ENCODE measurements around the gene CDKN2B-AS1.

The CDKN2B-AS1 gene

DNA sequence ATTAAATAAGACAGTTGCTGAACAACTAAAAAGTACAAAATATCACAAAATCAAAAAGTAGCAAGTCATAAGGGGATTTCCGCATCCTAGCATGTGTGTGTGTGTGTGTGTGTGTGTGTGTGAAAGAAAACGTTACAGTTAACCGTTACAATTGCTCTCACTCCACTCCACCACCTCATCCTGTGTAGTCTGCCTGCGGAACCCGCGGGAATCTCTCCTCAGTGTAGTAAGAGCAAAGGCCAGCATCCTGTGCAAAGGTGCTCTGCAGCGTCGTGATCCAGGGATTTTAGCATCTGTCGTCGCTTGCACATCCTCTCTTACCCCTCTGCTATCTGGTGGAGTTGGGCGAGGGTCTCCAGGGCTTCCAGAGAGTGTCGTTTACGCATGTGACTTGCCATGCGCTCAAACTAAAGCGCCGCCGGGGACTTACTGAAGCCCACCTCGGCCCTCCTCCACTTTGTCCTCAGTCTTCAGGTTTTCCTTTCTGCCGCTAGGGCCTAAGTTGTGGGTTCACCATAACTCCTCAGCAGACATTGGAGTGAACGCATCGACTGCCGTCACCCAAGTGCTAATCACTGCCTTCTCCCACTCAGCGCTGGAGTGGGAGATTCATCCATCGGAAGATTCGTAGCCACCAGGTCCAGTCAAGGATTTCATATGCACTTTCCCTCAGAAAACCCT, 10.6 kb downstream of the CDKN2B-AS1 start:
- in situ Hi-C loops (cut with MboI; ENCODE audit: low sequenced_read_pairs), result loop anchor here (25.0 kb wide), 1 partner anchor 193 kb away; the partner anchor contains the start of gene MTAP

DNA sequence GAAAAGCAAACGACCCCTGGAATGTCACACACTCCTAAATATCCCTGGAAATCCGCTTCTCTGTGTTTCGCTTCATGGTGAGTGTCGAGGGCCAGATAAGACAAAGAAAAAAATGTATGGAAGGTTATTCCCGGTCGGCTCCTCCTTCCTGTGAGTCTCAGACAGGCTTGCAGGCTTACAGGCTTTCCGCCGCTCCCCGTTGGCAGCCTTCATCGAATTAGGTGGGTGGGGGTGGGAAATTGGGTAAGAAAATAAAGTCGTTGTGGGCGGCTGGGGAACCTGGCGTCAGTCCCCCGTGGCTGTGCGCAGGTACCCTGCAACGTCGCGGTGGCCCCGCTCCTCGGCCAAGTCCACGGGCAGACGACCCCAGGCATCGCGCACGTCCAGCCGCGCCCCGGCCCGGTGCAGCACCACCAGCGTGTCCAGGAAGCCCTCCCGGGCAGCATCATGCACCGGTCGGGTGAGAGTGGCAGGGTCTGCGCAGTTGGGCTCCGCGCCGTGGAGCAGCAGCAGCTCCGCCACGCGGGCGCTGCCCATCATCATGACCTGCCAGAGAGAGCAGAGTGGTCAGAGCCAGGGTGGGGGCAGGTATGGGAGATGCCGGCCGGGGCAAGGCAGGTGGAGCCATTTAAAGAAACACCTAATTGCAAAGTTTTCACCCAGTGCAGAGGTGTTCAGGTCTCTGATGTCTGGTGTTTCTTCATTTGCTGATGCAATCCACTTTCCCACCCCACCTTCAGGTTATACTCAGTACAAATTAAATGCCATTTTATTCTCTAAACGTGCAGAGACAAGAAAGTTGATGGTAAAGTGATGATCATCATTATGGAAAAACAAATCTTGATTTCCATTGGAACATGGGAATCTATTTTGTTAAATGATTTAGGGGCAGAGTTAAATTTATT, 11.4 kb downstream of the CDKN2B-AS1 start:
- in situ Hi-C loops (cut with MboI; ENCODE audit: low sequenced_read_pairs), result loop anchor here (25.0 kb wide), 1 partner anchor 194 kb away; the partner anchor contains the start of gene MTAP

DNA sequence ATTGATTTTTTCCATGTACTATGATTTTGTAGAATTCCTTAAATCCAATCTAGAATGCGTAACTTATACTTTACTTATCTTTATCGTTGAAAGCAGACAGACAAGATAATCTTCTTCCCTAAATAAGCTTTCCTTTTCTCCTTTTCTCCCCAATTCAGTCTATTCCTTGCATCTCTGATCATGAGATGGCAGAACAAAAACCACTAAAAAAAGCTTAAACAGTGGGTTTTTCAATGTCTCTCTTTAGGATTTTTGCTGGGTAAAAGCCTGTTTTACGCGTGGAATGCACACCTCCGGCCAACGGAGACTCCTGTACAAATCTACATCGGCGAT, 13.8 kb downstream of the CDKN2B-AS1 start:
- in situ Hi-C loops (cut with MboI; ENCODE audit: low sequenced_read_pairs), result loop anchor here (25.0 kb wide), 1 partner anchor 196 kb away; the partner anchor contains the start of gene MTAP

DNA sequence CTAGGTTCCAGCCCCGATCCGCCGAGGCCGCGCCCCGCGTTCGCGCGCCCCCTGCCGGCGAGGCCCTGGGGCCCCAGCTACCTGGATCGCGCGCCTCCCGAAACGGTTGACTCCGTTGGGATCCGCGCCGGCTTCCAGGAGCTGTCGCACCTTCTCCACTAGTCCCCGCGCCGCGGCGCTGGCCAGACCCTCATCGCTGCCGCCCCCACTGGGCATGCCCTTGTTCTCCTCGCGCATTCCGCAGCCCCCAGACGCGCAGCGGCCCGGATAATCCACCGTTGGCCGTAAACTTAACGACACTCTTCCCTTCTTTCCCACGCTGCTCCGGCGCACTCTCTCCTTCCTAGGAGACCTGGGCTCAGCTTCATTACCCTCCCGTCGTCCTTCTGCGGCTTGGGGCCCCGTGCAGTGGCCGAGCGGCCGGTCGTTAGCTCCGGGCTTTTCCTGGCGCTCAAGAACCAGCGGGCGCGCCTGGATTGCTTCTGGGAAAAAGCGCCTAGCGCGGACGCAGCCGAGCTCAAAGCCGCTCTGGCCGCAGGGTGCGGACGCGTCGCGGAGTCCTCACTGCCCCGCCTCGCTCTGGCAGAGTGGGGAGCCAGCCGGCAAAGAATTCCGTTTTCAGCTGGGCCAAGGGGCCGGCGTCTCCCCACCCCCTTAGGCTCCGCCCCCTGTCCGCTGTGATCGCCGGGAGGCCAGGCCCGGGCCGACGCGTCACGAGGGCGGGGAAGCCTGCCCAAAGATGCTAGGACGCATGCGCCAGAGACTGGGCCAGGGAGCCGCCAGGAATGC, 14.3 kb downstream of the CDKN2B-AS1 start, which contains the start of gene CDKN2B:
CDKN2B (minus strand) TSS at position 589 of the 789 bp plus-strand sequence; CDS start at position 237, 352 bp downstream.
- in situ Hi-C loops (cut with MboI; ENCODE audit: low sequenced_read_pairs), result loop anchor here (25.0 kb wide), 1 partner anchor 197 kb away; the partner anchor contains the start of gene MTAP

DNA sequence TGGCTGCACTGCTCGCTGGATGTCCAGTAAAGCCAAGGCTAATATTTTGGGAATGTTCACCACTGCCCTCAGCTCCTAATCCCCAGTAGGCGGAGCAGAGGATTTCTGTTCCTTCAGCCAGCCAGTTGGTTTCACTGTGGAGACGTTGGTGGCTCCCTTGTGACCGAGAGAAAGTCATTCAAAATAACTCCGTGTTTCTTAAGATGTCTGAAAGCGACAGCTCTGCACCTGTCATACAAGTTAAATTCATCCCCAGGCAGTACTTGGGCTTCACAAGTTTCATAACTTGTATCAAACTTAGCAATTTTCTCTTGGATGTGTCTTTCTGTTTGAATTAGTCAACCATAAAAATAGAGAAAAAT, 14.9 kb downstream of the CDKN2B-AS1 start:
- in situ Hi-C loops (cut with MboI; ENCODE audit: low sequenced_read_pairs), result loop anchor here (25.0 kb wide), 1 partner anchor 197 kb away; the partner anchor contains the start of gene MTAP

DNA sequence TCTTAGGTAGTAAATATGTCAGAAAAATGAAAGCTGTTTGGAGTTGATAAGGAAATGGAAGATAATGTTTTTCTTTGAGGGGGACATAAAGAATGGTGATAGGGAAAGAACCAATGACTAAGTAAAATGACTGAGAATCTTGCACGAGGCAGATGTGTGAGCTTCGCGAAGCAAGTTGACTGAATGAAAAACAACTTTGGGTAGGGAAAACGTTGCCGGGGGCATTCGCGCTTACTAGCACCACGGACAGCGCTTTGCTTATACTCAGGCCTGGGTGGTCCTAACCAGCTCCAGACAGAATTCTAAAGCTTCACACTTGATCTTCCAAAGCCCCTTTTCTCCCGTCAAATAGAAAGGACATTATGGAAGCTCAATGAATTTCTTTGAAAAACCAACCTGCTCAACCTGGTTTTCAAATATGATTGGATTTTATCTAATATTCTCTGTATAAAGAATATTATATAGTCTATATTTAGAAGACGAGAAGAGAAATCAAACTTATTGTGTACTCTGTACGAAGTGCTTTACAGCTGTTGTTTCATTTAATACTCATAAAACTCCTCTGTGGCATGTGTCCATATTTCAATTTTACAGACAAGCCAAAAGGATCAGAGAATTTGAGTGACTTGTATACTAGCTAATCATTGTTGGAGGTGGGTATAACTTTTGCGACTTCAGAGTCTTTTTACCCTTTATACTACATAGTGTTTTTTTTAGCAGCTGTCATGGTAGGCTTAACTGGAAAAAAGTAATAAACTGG, 16.5 kb downstream of the CDKN2B-AS1 start:
- in situ Hi-C loops (cut with MboI; ENCODE audit: low sequenced_read_pairs), result loop anchor here (25.0 kb wide), 1 partner anchor 199 kb away; the partner anchor contains the start of gene MTAP

DNA sequence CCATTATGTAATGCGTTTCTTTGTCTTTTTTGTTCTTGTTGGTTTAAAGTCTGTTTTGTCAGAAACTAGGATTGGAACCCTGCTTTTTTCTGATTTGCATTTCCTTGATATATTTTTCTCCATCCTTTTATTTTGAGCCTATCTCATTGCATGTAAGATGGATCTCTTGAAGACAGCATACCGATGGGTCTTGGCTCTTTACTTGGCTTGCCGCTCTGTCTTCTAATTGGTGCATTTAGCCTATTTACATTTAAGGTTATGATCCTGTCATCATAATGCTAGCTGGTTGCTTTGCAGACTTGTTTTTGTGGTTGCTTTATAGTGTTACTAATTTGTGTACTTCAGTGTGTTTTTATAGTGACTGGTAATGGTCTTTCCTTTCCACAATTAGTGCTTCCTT, 27.8 kb downstream of the CDKN2B-AS1 start:
- in situ Hi-C loops (cut with MboI; ENCODE audit: low sequenced_read_pairs), result loop anchor here (25.0 kb wide), 1 partner anchor 210 kb away; the partner anchor contains the start of gene MTAP

DNA sequence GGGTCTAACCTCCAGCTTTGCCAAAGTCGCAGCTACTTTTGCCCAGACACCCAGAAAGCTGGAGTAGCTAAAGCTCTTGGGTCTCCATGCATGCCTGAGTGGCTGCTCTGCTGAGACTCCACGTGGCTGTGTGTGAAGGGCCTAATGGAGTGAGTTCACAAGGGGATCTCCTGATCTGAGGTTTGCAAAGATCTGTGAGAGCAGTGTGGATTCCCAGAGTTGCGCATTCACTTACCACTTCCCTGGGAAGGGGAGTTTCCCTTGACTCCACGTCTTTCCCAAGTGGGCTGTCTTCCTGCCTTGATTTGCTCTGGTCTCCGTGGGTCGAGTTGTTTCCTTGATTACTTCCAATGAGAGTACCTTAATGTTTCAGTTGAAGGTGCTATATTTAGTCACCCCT, 32.1 kb downstream of the CDKN2B-AS1 start:
- in situ Hi-C loops (cut with MboI; ENCODE audit: low sequenced_read_pairs), result no loop called here

DNA sequence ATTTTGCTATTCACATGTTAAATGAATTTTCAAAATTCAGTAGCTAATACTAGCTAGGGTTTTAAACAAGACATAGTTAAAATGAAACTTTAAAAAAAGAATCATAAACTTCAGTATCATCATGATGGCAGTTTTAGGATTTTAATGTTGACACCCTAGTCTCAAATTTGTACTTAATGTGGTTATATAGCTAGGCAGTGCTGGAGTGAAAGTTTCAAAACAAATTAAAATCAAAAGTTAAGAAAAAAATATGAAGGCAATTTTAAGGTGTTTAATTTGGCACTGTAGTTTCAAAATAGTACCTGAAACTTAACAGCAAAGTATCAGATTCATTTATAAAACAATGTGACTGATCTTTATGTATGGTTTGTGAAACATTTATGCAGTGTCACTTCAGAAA, 33.8 kb downstream of the CDKN2B-AS1 start:
- in situ Hi-C loops (cut with MboI; ENCODE audit: low sequenced_read_pairs), result no loop called here

DNA sequence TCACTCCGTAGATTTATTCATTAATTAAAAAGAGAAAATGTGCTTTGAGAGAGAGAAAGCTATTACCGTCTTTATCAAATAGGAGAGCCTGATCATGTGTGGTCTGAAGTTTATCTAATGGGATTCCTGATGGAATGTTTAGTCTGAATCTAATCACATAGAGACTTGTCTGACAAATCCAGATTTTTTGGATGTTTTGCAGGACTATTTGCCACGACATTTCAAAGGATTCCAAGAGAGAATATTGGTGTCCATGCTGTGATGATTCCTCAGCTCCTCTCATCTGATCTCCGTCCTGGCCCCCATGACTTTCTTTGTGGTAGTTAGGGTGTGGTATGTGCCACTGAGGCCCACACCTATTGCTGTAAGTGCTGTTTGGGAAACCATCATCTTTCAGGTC, 34.6 kb downstream of the CDKN2B-AS1 start:
- in situ Hi-C loops (cut with MboI; ENCODE audit: low sequenced_read_pairs), result no loop called here

DNA sequence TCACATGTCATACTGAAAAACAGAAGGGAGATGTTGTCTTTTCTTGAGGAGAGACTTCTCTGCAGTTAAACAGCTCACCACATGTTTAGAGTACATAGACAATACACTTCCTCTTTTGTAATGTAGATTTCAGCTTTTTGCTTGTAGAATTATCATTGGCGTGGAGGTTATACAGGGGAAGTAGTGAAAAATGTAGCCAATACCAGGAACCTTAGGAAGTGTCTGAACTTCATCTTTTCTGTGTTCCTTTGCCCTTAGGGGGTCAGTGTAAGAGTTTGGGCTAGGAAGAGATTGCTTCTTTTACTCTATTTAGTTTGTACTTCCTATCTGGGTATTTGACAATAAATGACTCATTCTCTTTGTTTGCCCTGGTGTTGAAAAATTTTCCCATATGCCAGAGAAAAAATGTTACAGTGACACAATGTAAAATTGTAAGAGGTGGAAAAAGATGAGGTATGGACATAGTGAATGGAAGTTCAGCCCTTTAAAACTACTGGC, 35.6 kb downstream of the CDKN2B-AS1 start:
- in situ Hi-C loops (cut with MboI; ENCODE audit: low sequenced_read_pairs), result no loop called here

DNA sequence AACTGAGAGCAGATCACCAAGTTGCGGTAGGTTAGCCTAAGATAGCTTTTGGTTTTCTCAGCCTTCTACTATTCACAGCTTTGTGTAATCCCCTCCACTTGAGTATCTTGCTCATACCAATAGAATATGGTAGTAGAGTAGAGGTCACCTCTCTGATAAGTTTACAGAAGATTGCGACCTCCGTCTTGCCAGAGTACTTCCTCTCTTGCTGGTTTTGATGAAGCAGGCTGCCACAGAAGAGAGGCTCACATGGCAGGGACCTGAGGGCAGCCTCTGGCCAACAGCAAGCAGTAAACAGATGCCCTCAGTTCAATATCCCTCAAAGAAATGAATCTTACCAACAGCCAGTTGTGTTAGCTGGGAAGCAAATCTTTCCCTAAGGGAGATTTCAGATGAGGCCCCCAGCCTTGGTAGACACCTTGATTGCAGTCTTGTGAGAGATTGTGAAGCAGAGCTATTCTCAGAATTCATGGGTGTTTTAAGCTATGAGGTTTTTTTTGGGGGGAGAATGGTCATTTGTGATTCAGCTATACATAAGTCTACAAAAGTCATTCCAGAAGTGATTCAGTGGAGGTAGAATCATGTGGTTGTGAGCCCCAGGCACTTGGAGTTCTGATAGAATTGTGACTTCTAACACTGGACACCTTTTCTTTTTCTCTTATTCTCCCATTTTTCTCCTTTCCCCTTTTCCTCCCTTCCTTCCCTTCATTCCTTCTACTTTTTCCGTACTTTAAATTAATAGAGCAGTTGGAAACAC, 37.2 kb downstream of the CDKN2B-AS1 start:
- in situ Hi-C loops (cut with MboI; ENCODE audit: low sequenced_read_pairs), result no loop called here

DNA sequence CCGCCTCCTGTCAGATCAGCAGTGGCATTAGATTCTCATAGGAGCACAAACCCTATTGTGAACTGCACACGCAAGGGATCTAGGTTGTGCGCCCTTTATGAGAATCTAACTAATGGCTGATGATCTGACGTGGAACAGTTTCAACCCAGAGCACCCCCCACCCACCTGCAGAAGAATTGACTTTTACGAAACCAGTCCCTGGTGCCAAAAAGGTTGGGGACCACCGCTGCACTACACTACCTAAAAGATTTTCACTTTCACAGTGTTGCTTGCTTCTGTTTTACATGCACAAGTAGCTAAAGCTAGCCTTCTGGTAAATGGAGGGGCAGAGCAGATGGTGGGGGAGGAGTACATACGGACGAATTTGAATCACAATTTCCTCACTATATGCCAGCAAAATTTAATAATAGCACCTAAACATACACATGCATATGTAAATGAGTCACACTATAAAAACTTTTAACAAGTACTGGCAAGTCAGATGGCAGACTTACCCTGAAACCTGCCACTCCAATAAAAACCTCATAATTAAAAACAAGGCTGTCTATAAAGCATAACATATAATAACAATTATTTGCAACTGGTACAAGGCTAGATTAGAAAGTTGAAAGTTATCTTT, 38.5 kb downstream of the CDKN2B-AS1 start:
- in situ Hi-C loops (cut with MboI; ENCODE audit: low sequenced_read_pairs), result no loop called here

DNA sequence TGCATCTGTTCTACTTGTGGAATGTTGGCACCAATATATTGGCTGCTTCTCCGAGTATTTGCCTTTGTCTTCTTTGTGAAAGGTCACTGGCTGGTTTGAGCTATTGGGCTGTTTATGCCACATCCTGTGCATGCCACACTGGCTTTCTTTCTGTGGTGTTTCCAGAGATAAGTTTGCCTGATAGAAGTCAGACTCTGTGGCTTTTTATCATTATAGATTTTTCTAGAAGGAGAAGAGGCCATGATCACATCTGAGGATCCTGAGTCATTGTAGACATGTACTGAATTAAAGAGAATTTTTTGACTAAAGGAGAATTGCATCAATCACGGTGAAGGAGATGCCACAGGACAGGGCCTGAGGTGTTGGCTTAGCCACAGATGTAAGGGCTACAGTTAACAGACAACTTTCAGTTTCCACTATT, 41.0 kb downstream of the CDKN2B-AS1 start:
- in situ Hi-C loops (cut with MboI; ENCODE audit: low sequenced_read_pairs), result no loop called here

DNA sequence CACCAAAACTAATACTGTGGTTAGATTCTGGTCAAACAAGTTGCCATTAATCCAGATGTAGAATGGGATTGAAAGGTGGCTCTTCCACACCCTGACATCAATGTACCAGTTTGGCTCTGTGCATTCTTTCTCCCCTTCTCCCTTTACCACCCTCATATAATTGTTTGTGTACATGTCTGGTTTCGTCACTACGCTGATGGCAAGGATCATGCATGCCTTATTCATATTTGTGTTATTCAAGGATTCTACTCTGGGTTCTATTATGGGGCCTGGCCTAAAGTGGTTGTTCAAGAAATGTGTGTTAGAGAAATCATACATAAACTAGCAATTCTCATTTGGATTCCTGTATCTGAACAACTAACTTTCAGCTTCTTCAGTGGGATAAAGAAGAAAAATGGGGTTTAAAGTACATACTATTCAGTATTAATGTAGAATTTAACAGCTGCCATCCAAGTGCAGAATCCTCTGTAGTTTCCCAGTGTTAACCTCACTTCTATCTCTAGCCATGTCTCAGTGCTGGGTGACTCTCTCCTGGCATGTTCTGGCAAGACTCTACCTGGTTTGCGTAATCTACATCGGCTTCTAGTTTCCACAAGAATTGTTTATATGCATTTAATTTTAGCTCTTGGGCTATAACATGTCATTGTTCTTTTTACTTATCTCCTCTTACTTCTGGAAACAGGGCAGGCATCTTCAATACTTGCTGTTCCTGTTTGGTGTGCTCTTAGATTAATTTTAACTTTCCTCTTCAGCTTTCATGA, 42.5 kb downstream of the CDKN2B-AS1 start:
- in situ Hi-C loops (cut with MboI; ENCODE audit: low sequenced_read_pairs), result no loop called here

DNA sequence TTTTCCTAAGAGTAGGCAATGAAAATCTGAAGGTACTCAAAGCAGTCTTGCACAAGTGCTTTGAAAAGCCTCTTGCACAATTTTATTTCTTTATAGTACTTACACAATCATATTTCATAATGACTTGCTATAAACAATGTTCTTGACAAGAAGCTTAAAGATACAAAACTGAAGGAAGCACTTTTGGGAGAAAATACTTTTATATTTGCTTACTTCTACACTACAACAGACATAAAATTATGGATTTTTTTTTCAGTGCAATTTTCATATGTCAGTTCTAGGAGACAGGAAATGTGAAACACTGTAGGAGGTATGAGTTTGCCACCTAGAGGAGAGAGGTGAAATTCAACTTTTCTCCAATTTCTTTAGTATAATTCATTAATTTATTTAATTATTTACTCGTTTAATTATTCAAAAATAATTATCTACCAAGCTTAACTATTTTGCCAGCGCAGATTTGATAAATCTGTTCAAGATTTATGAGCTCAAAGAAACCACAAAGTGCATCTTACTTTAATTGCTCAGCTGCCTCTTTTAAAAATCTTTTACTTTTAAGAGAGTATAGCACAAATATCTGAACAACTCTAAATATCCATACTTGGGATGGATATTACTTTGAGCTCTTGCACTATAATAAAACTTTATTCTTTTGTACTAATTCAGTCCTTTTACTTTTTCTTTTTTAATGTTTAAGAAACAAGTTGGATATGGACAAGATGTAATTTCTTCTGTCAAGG, 43.5 kb downstream of the CDKN2B-AS1 start:
- in situ Hi-C loops (cut with MboI; ENCODE audit: low sequenced_read_pairs), result no loop called here

DNA sequence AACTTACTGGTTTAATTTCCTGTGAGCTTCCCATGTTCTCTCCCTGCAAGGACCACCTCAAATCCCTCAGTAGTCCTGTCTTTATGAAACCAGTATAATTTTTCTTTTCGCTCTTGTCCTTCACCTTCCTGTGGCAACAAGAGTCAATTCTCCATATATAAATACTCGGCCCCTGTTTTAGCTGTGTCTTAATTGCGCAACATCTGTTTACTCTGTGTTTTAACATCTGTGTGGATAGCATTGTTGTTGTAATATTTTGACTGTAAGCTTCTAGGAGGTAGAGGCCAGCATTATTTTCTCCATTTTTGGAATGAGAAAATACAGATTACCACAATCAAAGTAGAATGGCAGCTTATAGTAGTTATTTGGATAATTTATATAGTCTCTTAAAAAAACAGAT, 44.7 kb downstream of the CDKN2B-AS1 start:
- in situ Hi-C loops (cut with MboI; ENCODE audit: low sequenced_read_pairs), result no loop called here

Data from HL-60/S4 (cell line).